Heart right ventricle (tissue), 16 donors: ENCODE measurements around the gene CD226. TPM values are rescaled to one million over a fixed set of nuclear protein-coding genes. Genes with fewer than 3 reads are reported as not detected.

Source experiments
- ATAC-seq, 8 donors: fragments of 200-7000 bp; cut with Tn5 transposase; one replicate each; pipeline ENCODE4 v1.9.1; 2020; ENCODE audit warnings: mild to moderate bottlenecking in 8 of 8, moderate library complexity in 8 of 8, moderate number of reproducible peaks in 1 of 8
- DNase-seq, 2 donors: peaks; one replicate each; pipeline ENCODE4 v3.0.0-alpha.2; 2020
- H3K27ac ChIP-seq, 10 donors: fragments of 200-600 bp; sonication (generic) in 2 of 10; one replicate each; pipeline versions ENCODE4 v1.5.0 to v1.8.0; 2020 to 2022; ENCODE audit warnings: mild to moderate bottlenecking in 3 of 10
- H3K27me3 ChIP-seq, 7 donors: fragments of 200-600 bp; one replicate each; pipeline ENCODE4 v1.8.0; 2021 to 2022; ENCODE audit warnings: mild to moderate bottlenecking in 2 of 7
- H3K36me3 ChIP-seq, 9 donors: fragments of 200-600 bp; sonication (generic) in 1 of 9; one replicate each; pipeline versions ENCODE4 v1.5.0 to v1.8.0; 2020 to 2022; ENCODE audit warnings: mild to moderate bottlenecking in 2 of 9
- H3K4me1 ChIP-seq, 9 donors: fragments of 200-600 bp; sonication (generic) in 1 of 9; one replicate each; pipeline versions ENCODE4 v1.5.0 to v1.8.0; 2020 to 2022; ENCODE audit warnings: mild to moderate bottlenecking in 4 of 9
- H3K4me3 ChIP-seq, 10 donors: fragments of 200-600 bp; sonication (generic) in 2 of 10; one replicate each; pipeline versions ENCODE4 v1.5.0 to v1.8.0; 2020 to 2022; ENCODE audit warnings: mild to moderate bottlenecking in 7 of 10, moderate library complexity in 2 of 10
- H3K9me3 ChIP-seq, 11 donors: fragments of 200-600 bp in 10 of 11; sonication (generic) in 2 of 11; one replicate each; pipeline versions ENCODE4 v1.5.0 to v1.8.0; 2013 to 2022; ENCODE audit warnings: mild to moderate bottlenecking in 2 of 11, control low read depth in 1 of 11, moderate library complexity in 1 of 11
- CTCF ChIP-seq, 9 donors: fragments of 200-600 bp; sonication (generic) in 2 of 9; IDR thresholded peaks; one replicate each; pipeline versions ENCODE4 v1.5.0 to v1.8.0; 2021 to 2022; ENCODE audit warnings: antibody characterized with exemption in 9 of 9, mild to moderate bottlenecking in 5 of 9, moderate library complexity in 1 of 9
- WGBS, 2 donors: extraction: QIAGEN DNeasy Blood & Tissue Kit; methylation state at CpG; one replicate each; pipeline ENCODE4 v1.1.7; 2013; ENCODE audit warnings: inconsistent platforms in 1 of 2; 5-methylcytosine and 5-hydroxymethylcytosine counted together
- intact Hi-C, 10 donors: fragments of 100-400 bp; cut with DNase I; formaldehyde crosslinking; loops; one replicate each; pipeline versions ENCODE4 v1.11.1 to v1.14.2; 2022
- polyA plus RNA-seq, 2 donors: library from polyadenylated mRNA; stranded (reverse); fragments of 200-250 nt; gene quantifications; one replicate each; pipeline ENCODE4 v1.2.3, GENCODE V29; 2013
- total RNA-seq, 10 donors: library from RNA; stranded (reverse); fragmentation: NEBNext Ultra II Directional in 3 of 10; extraction: Animal tissue kit (Norgen Biotek cat#: 25700) in 3 of 10; gene quantifications; one replicate each; pipeline versions ENCODE4 v1.2.1 to v1.2.4, GENCODE V29; 2021 to 2023
- donor health status: Arrhythmogenic right ventricular cardiomyopathy.
- donor health status: ischemic (EF 13 %, LVEDD 7.1; RV severe dilation, severe dysfunction).
- donor health status: healthy with polysubstance abuse.
- donor health status: DM: no; HTN: yes; CAD: no.
- donor health status: DM: no; HTN: no; CAD: no.
- donor health status: ischemic (EF 25% LVEDD 6.9; RV normal size, moderate dysfunction).
- donor health status: ischemic (EF 25% LVEDD 5.7; RV mildly dilated, moderate dysfunction).
- donor health status: healthy.
- donor health status: DM: yes; HTN: yes; CAD: no.
- donor health status: Ischemic cardiomyopathy.
- donor health status: ischemic (EF 35%, LVEDD 5.7; RV mildly dilated, moderate dysfunction).
- donor health status: nonischemic (EF 11% LVEDD 7.7; RV severe dilation, severe dysfunction).
- donor health status: DM: yes; HTN: yes; CAD: no.
- donor health status: PGD.
- donor health status: ischemic (EF 29% LVEDD 5.4; RV normal size, mild dysfunction).
- donor health status: nonischemic (EF 23%, LVEDD 6.1; RV moderate dilation, normal function).

The CD226 gene
- total and polyA plus RNA-seq, 12 donors, result 0.19 to 4.1 (median 0.98) TPM

DNA sequence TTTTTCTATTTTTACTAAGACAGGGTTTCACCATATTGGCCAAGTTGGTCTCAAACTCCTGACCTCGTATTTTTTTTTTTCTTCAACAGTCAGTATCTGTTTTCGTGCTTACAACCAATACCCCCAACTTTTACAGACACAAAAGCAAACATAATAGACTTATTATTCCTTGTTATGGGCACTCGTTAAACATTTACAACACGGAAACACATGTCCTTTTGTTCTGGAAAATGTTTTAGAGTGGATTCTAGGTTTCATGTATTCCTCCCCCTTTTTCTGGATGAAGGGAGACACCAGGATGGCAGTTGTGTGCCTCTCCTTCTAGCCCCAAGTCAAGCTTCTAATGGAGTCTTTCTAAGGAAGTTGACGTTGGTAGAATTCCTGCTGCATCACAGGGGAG, 88.8 kb downstream of the CD226 start:
- H3K36me3 ChIP-seq, result no peaks in the 10 kb centered on the region
- 84 to 92% methylated on average over 5 of the region's 5 CpGs for WGBS, 2 donors
- no peaks in the 10 kb centered on the region for H3K4me1 ChIP-seq
- ATAC-seq (no peak), DNase-seq (no peak)
- no peaks in the 10 kb centered on the region for H3K9me3 ChIP-seq
- H3K4me3 ChIP-seq, result no peak overlapping the region
- no peak overlapping the region for H3K27ac ChIP-seq
- TF ChIP-seq CTCF (IDR thresholded peaks at IDR 0.05), result no peak
- H3K27me3 ChIP-seq, result no peaks in the 10 kb centered on the region
- intact Hi-C loops, result no loop called here

- no peaks in the 10 kb centered on the region for H3K36me3 ChIP-seq
- intact Hi-C loops, result no loop called here
- 86 to 91% methylated on average over 1 of the region's 1 CpG for WGBS, 2 donors
- DNase-seq, result no peak
- no peaks in the 10 kb centered on the region for H3K9me3 ChIP-seq
- H3K27me3 ChIP-seq, result no peaks in the 10 kb centered on the region
- no peak overlapping the region for H3K27ac ChIP-seq
- no peak for ATAC-seq
- no peak for TF ChIP-seq CTCF (IDR thresholded peaks at IDR 0.05)
- H3K4me1 ChIP-seq, result no peaks in the 10 kb centered on the region
- H3K4me3 ChIP-seq, result no peak overlapping the region
Observed at GRCh38 chr18:69854455-69854854, 93.2 kb downstream of the CD226 start.

- no peaks in the 10 kb centered on the region for H3K9me3 ChIP-seq
- no peaks in the 10 kb centered on the region for H3K36me3 ChIP-seq
- H3K4me3 ChIP-seq, result no peak overlapping the region
- no peaks in the 10 kb centered on the region for H3K4me1 ChIP-seq
- H3K27ac ChIP-seq, result no peak overlapping the region
- no peaks in the 10 kb centered on the region for H3K27me3 ChIP-seq
- no peak for TF ChIP-seq CTCF (IDR thresholded peaks at IDR 0.05)
- WGBS, 2 donors, result 70 to 76% methylated on average over 4 of the region's 4 CpGs
- DNase-seq (no peak), ATAC-seq (no peak)
- intact Hi-C loops, result no loop called here
Observed at GRCh38 chr18:69853051-69853450, 94.6 kb downstream of the CD226 start.

GRCh38 chr18:69845593-69846506, 101.8 kb downstream of the CD226 start:
- no peak overlapping the region for H3K27ac ChIP-seq
- H3K36me3 ChIP-seq, result no peaks in the 10 kb centered on the region
- WGBS, 2 donors, result 40 to 43% methylated on average over 8 of the region's 8 CpGs
- H3K27me3 ChIP-seq, result no peaks in the 10 kb centered on the region
- intact Hi-C loops, result loop anchor here in 3 of 10 donors (10.0 kb wide), 2 partner anchors 209 to 229 kb away; no protein-coding TSS in a partner anchor
- H3K4me3 ChIP-seq, result no peak overlapping the region
- ATAC-seq (peak in 5 of 8 donors; percentile 23 to 62 (median 50)), DNase-seq (no peak)
- peak in 4 of 9 donors; percentile 5 to 15 (median 12) for TF ChIP-seq CTCF (IDR thresholded peaks at IDR 0.05)
- H3K4me1 ChIP-seq, result peaks cover 0 to 17% (median 10%) of the 10 kb centered on the region in 9 donors
- H3K9me3 ChIP-seq, result no peaks in the 10 kb centered on the region
